CD4-positive, alpha-beta memory T cell (primary cell): ENCODE data around the gene FGGY. TPM values are rescaled to one million over a fixed set of nuclear protein-coding genes. Genes with fewer than 3 reads are reported as not detected.

Experiments used
- CTCF ChIA-PET: fragments of 350-600 bp; sonication (Branson Sonifier 250); formaldehyde crosslinking; loops from one replicate; lab custom pipeline; 2021; ENCODE audit warnings: inconsistent platforms; ENCODE audit not compliant: partially characterized antibody; lab: Charles Lee
- POLR2A ChIA-PET: fragments of 350-600 bp; sonication (Branson Sonifier 250); formaldehyde crosslinking; loops from one replicate; lab custom pipeline; 2021; ENCODE audit not compliant: partially characterized antibody; lab: Charles Lee
- DNase-seq, 5 donors: peaks; one replicate each; pipeline versions ENCODE4 v3.0.0 to v3.0.0-alpha.2; 2020 to 2022; ENCODE audit warnings: mixed read lengths in 1 of 5
- H3K27ac ChIP-seq: one replicate; pipeline ENCODE4 v1.7.0; 2013; ENCODE audit warnings: low read depth, low read length
- H3K27me3 ChIP-seq: 2 replicates; pipeline ENCODE4 v1.7.0; 2013; ENCODE audit warnings: mild to moderate bottlenecking, low read length, moderate library complexity; ENCODE audit not compliant: insufficient read depth
- H3K36me3 ChIP-seq: 2 replicates; pipeline ENCODE4 v1.7.0; 2013; ENCODE audit warnings: mild to moderate bottlenecking, low read length, moderate library complexity; ENCODE audit not compliant: insufficient read depth
- H3K4me1 ChIP-seq: 2 replicates; pipeline ENCODE4 v1.7.0; 2013; ENCODE audit warnings: mild to moderate bottlenecking, low read length, moderate library complexity; ENCODE audit not compliant: insufficient read depth
- H3K4me3 ChIP-seq, 2 donors: one replicate each; pipeline ENCODE4 v1.7.0; 2013; ENCODE audit warnings: low read length in 2 of 2, mild to moderate bottlenecking in 1 of 2
- H3K9me3 ChIP-seq, 2 donors: one replicate each; pipeline ENCODE4 v1.7.0; 2013; ENCODE audit warnings: low read length in 2 of 2, control low read depth in 1 of 2; ENCODE audit not compliant: control insufficient read depth in 1 of 2
- H3K27ac Mint-ChIP-seq, 7 donors: one replicate each; pipeline ENCODE4 v1.8.0; 2020 to 2021; ENCODE audit warnings: mixed read lengths in 7 of 7, mild to moderate bottlenecking in 6 of 7, inconsistent platforms in 3 of 7, moderate library complexity in 3 of 7
- H3K27me3 Mint-ChIP-seq, 2 donors: one replicate each; pipeline ENCODE4 v1.8.0; 2020 to 2021; ENCODE audit warnings: mixed read lengths in 2 of 2
- H3K36me3 Mint-ChIP-seq, 2 donors: one replicate each; pipeline ENCODE4 v1.8.0; 2020 to 2021; ENCODE audit warnings: mixed read lengths in 2 of 2, inconsistent platforms in 1 of 2, mild to moderate bottlenecking in 1 of 2
- H3K4me1 Mint-ChIP-seq, 4 donors: one replicate each; pipeline ENCODE4 v1.8.0; 2020 to 2021; ENCODE audit warnings: mixed read lengths in 4 of 4, mild to moderate bottlenecking in 1 of 4
- H3K4me3 Mint-ChIP-seq, 8 donors: one replicate each; pipeline ENCODE4 v1.8.0; 2020 to 2021; ENCODE audit warnings: mixed read lengths in 8 of 8, mild to moderate bottlenecking in 7 of 8, moderate library complexity in 6 of 8, inconsistent platforms in 3 of 8
- H3K9me3 Mint-ChIP-seq, 8 donors: one replicate each; pipeline ENCODE4 v1.8.0; 2020 to 2021; ENCODE audit warnings: mixed read lengths in 8 of 8, mild to moderate bottlenecking in 5 of 8, inconsistent platforms in 3 of 8, moderate library complexity in 1 of 8
- intact Hi-C: fragments of 100-400 bp; cut with micrococcal nuclease; formaldehyde crosslinking; loops from one replicate; pipeline ENCODE4 v1.15.1; 2023
- polyA plus RNA-seq, 2 donors: library from polyadenylated mRNA; unstranded; fragments of 300-500 nt; fragmentation: Illumina TruSeq; gene quantifications; one replicate each; pipeline ENCODE4 v1.2.3, GENCODE V29; 2021
- total RNA-seq, 2 experiments: library from RNA; stranded (reverse); gene quantifications; one replicate each; pipeline ENCODE4 v1.2.3, GENCODE V29; 2021

FGGY gene
- total and polyA plus RNA-seq, 4 experiments from 2014 or later = 1.8 to 8.8 (median 3.6) TPM

GRCh38 chr1:59560807-59561450 lies 264.0 kb downstream of the FGGY start:
- Histone ChIP-seq H3K36me3 (no peaks in the 10 kb centered on the region), H3K9me3 (no peaks in the 10 kb centered on the region), H3K27me3 (no peaks in the 10 kb centered on the region), H3K27ac (no peak overlapping the region), H3K4me1 (no peaks in the 10 kb centered on the region), H3K4me3 (no peak overlapping the region)
- Mint-ChIP-seq H3K4me1 (peaks cover 0 to 6% (median 0%) of the 10 kb centered on the region in 4 donors), H3K9me3 (peaks cover 0 to 23% (median 19%) of the 10 kb centered on the region in 8 donors), H3K27ac (no peak overlapping the region), H3K4me3 (no peak overlapping the region), H3K36me3 (peaks cover 16 to 21% of the 10 kb centered on the region in 2 donors), H3K27me3 (no peaks in the 10 kb centered on the region)
- ChIA-PET CTCF (interaction anchor here (0.9 kb wide), 1 partner anchor 10 kb away, joined by 3 read pairs; no protein-coding TSS in a partner anchor), POLR2A (no interaction called here)
- DNase-seq = no peak
- intact Hi-C loops = no loop called here

GRCh38 chr1:59561796-59562195 lies 264.9 kb downstream of the FGGY start:
- Histone ChIP-seq H3K4me1 (no peaks in the 10 kb centered on the region), H3K4me3 (no peak overlapping the region), H3K9me3 (no peaks in the 10 kb centered on the region), H3K27me3 (no peaks in the 10 kb centered on the region), H3K27ac (no peak overlapping the region), H3K36me3 (no peaks in the 10 kb centered on the region)
- intact Hi-C loops = no loop called here
- H3K27me3 Mint-ChIP-seq = no peaks in the 10 kb centered on the region
- peaks cover 13 to 14% of the 10 kb centered on the region in 2 donors for H3K36me3 Mint-ChIP-seq
- DNase-seq = no peak
- ChIA-PET POLR2A (no interaction called here), CTCF (no interaction called here)
- peaks cover 0 to 7% (median 0%) of the 10 kb centered on the region in 4 donors for H3K4me1 Mint-ChIP-seq
- peaks cover 0 to 21% (median 18%) of the 10 kb centered on the region in 8 donors for H3K9me3 Mint-ChIP-seq
- no peak overlapping the region for H3K27ac Mint-ChIP-seq
- no peak overlapping the region for H3K4me3 Mint-ChIP-seq

GRCh38 chr1:59564192-59564891 lies 267.4 kb downstream of the FGGY start:
- Mint-ChIP-seq H3K4me1 (peaks cover 0 to 7% (median under 1%) of the 10 kb centered on the region in 4 donors), H3K36me3 (no peaks in the 10 kb centered on the region), H3K27me3 (no peaks in the 10 kb centered on the region), H3K9me3 (peaks cover 0 to under 1% (median 0%) of the 10 kb centered on the region in 8 donors), H3K4me3 (no peak overlapping the region), H3K27ac (no peak overlapping the region)
- Histone ChIP-seq H3K27ac (no peak overlapping the region), H3K4me1 (no peaks in the 10 kb centered on the region), H3K27me3 (no peaks in the 10 kb centered on the region), H3K36me3 (no peaks in the 10 kb centered on the region), H3K4me3 (no peak overlapping the region), H3K9me3 (no peaks in the 10 kb centered on the region)
- POLR2A ChIA-PET = no interaction called here
- intact Hi-C loops = no loop called here
- DNase-seq = no peak
- CTCF ChIA-PET = no interaction called here

- ChIA-PET CTCF (no interaction called here), POLR2A (no interaction called here)
- intact Hi-C loops = no loop called here
These were observed 268.9 kb downstream of the FGGY start for GRCh38 chr1:59565611-59566410.

GRCh38 chr1:59568158-59568935 lies 271.5 kb downstream of the FGGY start:
- no peak overlapping the region for H3K4me3 Mint-ChIP-seq
- no peaks in the 10 kb centered on the region for H3K36me3 Mint-ChIP-seq
- no peak overlapping the region for H3K27ac Mint-ChIP-seq
- peaks cover 25 to 31% (median 28%) of the 10 kb centered on the region in 4 donors for H3K4me1 Mint-ChIP-seq
- Histone ChIP-seq H3K4me3 (no peak overlapping the region), H3K27ac (no peak overlapping the region), H3K9me3 (no peaks in the 10 kb centered on the region), H3K36me3 (no peaks in the 10 kb centered on the region), H3K27me3 (no peaks in the 10 kb centered on the region), H3K4me1 (peaks cover 31% of the 10 kb centered on the region)
- CTCF ChIA-PET = no interaction called here
- intact Hi-C loops = no loop called here
- H3K9me3 Mint-ChIP-seq = peaks cover 0 to 3% (median 0%) of the 10 kb centered on the region in 8 donors
- POLR2A ChIA-PET = no interaction called here
- H3K27me3 Mint-ChIP-seq = peaks cover 0 to 3% of the 10 kb centered on the region in 2 donors
- DNase-seq = no peak

More at GRCh38 chr1:59565611-59566410, 268.9 kb downstream of the FGGY start:
- no peak overlapping the region for H3K27ac ChIP-seq
- no peak overlapping the region for H3K4me3 ChIP-seq
- H3K36me3 Mint-ChIP-seq = no peaks in the 10 kb centered on the region
- peaks cover 14% of the 10 kb centered on the region for H3K4me1 ChIP-seq
- no peak overlapping the region for H3K27ac Mint-ChIP-seq
- H3K36me3 ChIP-seq = no peaks in the 10 kb centered on the region
- H3K9me3 Mint-ChIP-seq = no peaks in the 10 kb centered on the region
- H3K9me3 ChIP-seq = no peaks in the 10 kb centered on the region
- DNase-seq = no peak
- peaks cover 11 to 15% (median 13%) of the 10 kb centered on the region in 4 donors for H3K4me1 Mint-ChIP-seq
- H3K27me3 Mint-ChIP-seq = no peaks in the 10 kb centered on the region
- H3K4me3 Mint-ChIP-seq = no peak overlapping the region
- H3K27me3 ChIP-seq = no peaks in the 10 kb centered on the region

GRCh38 chr1:59569198-59569597 lies 272.3 kb downstream of the FGGY start:
- no peak overlapping the region for H3K27ac ChIP-seq
- H3K9me3 ChIP-seq = no peaks in the 10 kb centered on the region
- Mint-ChIP-seq H3K4me1 (peaks cover 25 to 31% (median 28%) of the 10 kb centered on the region in 4 donors), H3K27ac (no peak overlapping the region), H3K4me3 (no peak overlapping the region), H3K9me3 (peaks cover 0 to 6% (median 4%) of the 10 kb centered on the region in 8 donors), H3K27me3 (peaks cover 0 to 3% of the 10 kb centered on the region in 2 donors), H3K36me3 (peaks cover 0 to 6% of the 10 kb centered on the region in 2 donors)
- no peak overlapping the region for H3K4me3 ChIP-seq
- H3K36me3 ChIP-seq = no peaks in the 10 kb centered on the region
- DNase-seq = no peak
- ChIA-PET POLR2A (no interaction called here), CTCF (no interaction called here)
- H3K27me3 ChIP-seq = no peaks in the 10 kb centered on the region
- intact Hi-C loops = no loop called here
- H3K4me1 ChIP-seq = peaks cover 31% of the 10 kb centered on the region
